Measurements from ENCODE around the gene RASSF4.

Gene RASSF4, protein sequence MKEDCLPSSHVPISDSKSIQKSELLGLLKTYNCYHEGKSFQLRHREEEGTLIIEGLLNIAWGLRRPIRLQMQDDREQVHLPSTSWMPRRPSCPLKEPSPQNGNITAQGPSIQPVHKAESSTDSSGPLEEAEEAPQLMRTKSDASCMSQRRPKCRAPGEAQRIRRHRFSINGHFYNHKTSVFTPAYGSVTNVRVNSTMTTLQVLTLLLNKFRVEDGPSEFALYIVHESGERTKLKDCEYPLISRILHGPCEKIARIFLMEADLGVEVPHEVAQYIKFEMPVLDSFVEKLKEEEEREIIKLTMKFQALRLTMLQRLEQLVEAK

DNA sequence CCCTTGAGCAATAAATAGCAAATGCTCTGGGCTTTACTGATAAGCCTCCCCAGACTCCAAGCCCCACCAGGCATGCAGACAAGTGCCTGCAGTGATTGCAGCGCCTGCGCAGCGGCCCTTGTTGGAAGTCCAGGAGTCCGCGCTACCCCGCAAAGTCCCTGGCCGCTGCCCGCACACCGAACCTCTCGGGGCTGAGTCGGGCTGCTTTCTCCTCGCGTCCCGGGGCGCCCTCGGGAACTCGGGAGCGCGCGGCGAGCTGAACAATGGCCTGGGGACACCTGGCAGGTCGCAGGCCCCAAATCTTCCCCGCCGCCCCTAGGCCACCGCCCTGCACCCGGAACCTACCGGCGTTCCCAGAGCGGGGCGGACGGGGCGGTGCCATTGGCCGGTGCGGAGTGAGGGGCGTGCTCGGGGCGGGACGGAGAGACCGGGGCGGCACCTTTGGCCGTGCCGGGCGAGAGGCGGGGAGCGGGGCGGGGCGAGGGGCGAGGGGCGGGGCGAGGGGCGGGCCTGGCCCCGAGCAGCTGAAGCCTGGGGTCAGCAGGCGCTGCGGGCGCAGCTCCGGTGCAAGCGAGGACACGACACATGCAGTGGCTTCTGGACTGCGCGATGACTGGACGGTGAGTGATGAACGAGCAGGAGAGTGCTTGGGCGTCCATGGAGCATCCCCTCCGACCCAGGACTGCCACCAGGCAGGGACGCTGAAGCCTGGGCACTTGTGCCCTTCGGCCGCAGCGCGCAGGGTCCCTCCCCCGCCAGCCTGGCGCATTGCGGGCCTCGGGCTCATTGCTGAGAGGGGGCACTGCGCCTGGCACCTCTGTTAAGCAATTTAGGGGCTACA lies at the start of gene RASSF4:
TSS of gene RASSF4 (plus strand) at position 556 of the 841 bp plus-strand sequence. CDS start 10,401 bp downstream, outside the sequence.
- DNase-seq, result peak; percentile 54

DNA sequence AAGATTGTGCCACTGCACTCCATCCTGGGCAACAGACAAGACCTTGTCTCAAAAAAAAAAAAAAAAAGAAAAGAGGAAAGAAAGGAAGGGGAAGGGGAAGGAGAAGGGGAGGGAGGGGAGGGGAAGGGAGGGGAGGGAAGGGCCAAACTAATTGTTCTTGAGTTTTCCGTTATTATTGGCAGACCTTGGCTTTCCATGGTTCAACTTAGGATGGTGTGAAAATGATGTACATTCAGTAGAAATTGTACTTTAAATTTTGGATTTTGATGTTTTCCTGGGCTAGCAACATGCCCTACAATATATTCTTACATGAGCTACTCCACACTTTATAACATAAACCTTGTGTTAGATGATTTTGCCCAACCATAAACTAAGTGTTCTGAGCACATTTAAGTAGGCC lies 49.7 kb upstream of the RASSF4 start:
- DNase-seq, result no peak

DNA sequence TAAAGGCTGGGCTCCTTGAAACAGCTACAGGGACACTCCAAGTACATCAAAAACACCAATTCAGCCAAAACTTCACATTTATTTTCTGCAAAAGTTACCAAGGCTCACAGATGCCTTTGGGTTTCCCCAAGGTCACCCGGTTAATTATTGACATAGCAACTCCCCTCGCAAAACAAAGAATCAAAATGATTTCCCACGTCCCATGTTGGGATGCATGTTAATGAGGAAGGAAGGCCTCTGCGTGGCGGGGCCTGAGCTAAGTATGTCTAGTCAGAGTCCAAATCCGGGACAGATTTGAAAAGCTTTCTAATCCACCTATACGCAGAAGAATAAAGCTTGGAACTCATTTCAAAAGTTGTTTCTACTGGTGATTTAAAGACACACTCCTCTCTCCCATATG lies 49.0 kb upstream of the RASSF4 start:
- DNase-seq, result no peak

DNA sequence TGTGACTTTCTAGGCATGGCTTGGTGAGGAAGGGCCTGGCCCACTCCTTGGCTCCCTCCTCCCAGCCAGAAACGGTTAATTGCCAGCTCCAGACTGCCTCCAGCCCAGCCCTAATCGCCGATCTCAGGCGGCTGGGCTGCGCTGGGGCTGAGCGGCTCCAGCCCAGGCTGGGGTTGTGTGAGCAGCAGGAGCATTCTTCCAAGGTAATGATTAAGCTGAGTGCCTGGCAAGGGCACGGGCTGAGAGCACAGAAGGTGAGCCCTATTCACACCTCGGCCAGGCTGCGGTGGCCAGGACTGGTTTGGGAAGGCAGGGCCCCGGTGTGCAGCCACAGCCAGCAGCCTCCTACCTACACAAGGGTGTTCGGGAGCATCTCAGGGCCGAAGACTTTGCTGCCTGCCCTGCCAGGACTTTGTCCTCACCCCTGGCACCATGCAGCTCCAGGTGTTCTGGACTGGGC lies 48.5 kb upstream of the RASSF4 start, which contains the start of gene TMEM72:
TSS of gene TMEM72 (plus strand) at position 257 of the 460 bp plus-strand sequence. CDS start at position 433, 176 bp downstream.
- no peak for DNase-seq

DNA sequence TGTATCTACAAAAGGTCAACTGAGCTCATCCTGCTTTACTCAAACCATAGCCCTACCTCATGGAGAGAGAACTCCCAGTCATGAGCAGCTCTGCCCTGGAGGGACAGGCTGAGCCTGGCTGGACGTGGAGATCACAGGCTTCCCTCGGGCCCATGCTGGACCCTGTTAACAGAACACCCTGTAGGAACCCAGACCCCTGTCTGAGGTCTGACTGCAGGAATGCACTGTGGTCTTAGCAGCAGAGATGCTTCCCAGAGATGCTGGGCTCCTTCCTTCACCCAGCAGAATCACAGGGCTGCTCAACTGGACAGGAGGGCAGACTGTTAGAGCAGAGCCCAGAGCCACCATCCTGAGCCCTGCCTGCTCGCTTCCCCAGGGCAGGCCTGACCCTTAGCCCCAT lies 47.7 kb upstream of the RASSF4 start:
- DNase-seq, result no peak

DNA sequence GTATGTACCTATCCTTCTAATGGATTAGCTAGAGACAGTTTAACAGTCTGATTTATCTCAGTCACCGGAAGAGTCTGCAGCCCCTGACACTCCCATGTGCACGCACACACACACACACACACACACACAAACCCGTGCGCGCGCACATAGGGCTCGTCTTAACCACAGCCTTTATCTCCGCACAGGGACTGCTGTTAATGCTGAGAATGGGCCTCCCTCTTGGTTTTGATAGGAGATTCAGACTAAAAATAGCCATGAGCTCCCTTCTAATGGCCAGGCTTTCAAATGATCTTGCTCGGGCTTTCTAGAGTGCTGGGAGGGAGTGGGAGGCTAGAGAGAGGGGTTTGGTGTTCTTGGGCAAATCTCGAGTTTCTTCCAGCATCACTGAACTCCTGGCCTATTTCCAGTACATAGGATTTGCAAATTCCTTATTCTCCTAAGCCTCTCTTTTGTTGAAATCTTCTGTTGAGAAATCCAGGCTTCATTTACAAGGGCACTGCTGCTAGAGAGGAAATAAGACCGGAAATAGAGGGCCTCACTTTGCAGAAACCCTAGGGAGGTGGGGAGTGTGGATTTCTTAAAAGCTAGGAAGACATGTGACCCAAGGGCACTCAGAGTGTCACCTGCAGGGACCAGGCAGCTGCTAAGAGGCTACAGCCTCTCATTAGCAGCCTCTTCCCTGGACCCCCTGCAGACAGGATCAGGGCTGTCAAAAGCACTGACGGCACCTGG lies 46.1 kb upstream of the RASSF4 start:
- no peak for DNase-seq

DNA sequence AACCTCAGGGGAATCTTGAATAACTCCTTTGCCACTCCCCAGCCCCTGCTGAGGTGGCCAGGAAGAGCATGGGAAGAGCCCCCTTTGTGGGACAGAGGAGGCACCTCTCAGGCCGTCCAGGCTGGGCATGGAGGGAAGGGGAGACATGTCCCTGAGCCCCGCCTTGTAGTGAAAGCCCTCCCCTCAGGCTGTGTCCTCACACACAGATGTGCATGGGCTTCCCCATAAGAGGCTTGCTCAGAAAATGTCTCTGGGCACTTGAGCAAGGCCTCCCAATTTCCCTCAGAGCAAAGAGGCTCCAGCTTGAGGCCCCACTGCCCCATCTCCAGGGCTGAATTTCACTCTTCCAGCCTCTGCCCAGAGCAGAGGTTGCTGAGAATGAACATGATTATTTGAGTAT lies 44.7 kb upstream of the RASSF4 start:
- DNase-seq, result no peak

DNA sequence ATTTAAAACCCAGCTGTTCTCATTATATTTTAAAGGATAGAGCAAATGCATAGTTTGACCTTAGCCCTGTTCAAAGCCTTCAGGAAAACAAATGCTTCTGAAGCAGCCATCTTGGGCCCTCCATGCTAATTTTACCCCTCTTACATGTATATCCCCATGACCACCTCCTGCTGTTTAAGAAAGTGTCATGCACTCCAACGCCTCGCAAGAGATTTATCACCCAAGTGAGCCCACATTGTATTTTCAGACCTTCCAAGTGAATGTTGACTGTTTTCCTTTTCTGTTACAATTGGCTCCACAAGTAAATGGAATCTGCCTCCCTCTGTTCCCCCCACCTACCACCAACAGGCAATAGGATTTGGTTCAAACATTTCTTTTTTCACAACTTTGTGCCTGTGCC lies 43.2 kb upstream of the RASSF4 start:
- DNase-seq, result no peak

DNA sequence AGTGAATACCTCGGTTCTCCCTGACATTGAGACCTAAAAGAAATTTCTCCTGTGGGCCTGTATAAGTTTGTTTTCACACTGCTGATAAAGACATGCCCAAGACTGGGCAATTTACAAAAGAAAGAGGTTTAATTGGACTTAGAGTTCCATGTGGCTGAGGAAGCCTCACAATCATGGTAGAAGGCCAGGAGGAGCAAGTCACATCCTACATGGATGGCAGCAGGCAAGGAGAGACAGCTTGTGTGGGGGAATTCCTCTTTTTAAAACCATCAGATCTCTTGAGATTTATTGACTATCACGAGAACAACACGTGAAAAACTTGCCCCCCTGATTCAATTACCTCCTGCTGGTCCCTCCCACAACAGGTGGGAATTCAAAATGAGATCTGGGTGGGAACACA lies 41.8 kb upstream of the RASSF4 start:
- DNase-seq, result no peak

DNA sequence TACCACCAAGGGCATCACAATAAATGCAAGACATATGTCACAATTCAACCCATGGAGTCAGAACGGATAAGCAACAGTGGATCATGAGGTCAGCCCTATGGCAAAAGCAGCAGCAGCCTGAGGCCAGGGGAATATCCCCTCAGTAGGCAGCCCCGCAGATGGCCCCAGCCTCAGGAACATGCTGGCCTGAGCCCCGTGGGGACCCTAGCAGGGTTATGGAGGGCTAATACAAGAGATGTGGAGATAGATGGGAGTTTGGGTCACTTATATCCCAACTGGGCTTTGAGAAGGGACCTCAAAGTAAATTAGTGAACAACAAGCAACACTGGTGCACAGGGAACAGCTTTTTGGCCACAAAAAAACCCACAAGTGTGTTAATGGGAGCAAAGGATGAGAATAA lies 39.4 kb upstream of the RASSF4 start:
- DNase-seq, result no peak

DNA sequence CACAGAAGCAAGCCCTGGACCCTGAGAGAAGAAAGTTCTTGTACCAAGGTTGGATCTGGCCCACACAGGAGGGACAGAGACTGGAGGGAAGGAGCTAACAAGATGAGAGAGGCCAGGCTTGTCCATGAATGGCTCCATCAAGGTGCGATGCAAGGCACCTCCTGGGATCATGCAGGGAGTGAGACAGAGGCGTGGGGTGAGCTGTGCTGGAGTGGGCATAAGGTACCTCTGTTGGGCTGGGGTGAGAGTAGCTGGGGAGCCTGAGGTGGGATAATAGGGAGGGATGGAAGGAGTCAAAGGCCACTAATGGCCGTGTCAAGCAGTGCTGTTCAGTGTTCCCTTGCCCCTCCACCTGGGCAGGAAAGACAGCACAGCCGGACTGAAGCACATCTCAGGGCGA lies 38.5 kb upstream of the RASSF4 start:
- DNase-seq, result no peak

DNA sequence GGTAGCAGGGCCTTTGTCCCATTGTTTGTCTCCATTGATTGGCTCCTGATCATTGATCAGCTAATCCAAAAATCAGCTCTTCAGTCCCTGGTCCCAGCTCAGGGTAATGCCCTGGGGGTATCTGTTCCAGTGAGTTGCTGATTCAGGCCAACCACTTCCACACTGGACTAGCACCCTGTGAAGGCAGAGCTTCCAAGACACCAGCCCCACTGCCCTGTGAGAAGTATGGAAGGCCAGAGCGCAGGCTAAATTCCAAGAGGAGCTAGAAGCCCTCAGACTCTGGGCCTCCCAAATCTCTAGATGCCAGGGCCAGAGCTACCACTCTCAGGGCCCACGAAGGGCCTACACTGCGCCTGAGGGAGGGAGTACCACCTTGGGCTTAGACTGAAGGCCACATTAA lies 38.1 kb upstream of the RASSF4 start:
- no peak for DNase-seq

DNA sequence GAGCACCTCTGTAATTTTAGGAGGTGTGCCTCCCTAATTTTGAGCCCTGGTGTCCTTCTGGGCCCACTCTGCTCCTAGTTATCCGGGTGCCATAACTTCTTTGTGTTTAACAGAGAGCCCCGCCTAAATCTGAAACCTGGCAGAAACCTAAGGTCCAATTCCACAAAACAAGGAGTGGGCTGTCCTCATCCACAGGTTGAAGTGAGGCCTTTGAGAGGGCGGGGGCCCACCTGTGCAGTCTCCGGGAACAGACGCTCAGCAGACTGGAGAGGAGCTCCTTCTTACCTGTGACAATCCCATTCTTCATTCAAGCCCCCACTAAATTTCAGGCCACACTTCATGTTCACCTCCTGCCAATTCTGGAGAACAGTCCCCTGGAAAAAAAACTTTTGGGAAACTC lies 37.6 kb upstream of the RASSF4 start:
- no peak for DNase-seq

DNA sequence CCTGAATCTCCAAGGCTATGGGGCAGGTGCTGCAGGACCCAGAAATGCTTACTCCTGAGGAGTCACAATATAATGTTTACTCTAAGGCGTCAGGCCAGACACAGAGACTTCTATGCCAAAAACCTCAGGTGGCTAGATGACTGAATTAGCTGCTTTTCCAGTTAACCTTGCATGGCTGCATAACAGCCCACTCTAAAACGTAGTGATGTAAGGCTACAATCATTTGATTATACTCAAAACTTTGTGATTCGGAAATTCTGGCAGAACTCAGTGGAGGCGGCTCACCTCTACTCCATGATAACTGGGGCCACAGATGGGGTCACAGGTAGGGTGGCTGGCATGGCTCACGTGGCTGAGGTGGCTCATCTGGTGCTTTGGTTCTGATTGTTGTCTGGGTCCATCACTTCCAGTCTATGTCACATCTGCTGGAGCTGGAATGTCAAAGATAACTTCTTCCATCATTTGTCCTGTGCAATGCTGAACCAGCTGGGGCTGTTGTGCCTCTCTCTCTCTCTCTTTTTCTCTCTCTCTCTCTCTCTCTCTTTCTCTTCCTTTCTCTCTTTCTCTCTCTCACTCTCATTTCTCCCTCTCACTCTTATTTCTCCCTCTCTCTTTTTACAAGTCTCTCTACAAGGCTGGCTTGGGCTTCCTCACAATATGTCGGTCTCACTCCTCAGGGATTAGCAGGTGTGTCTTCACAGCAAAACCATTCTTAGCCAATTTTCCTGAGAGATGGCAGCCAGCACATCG lies 36.6 kb upstream of the RASSF4 start:
- no peak for DNase-seq

DNA sequence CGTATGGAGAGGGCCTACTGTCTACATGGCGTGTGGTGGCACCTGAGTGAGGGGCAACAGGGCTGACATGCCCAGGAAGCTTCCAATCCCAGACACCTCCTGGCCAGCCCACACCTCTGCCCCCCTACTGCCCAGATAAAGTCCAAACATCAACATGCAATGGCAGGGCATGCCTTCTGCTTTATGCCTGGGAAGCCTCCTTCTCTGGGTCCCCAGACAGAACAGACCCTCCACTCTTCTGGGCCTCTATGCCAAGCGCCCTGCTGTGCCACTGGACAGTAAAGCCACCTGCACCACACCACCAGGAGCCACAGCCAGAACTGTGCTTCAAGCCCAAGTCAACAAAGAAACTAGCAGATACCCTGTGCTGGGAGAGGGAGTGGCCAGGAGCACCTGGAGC lies 36.0 kb upstream of the RASSF4 start:
- DNase-seq, result no peak

DNA sequence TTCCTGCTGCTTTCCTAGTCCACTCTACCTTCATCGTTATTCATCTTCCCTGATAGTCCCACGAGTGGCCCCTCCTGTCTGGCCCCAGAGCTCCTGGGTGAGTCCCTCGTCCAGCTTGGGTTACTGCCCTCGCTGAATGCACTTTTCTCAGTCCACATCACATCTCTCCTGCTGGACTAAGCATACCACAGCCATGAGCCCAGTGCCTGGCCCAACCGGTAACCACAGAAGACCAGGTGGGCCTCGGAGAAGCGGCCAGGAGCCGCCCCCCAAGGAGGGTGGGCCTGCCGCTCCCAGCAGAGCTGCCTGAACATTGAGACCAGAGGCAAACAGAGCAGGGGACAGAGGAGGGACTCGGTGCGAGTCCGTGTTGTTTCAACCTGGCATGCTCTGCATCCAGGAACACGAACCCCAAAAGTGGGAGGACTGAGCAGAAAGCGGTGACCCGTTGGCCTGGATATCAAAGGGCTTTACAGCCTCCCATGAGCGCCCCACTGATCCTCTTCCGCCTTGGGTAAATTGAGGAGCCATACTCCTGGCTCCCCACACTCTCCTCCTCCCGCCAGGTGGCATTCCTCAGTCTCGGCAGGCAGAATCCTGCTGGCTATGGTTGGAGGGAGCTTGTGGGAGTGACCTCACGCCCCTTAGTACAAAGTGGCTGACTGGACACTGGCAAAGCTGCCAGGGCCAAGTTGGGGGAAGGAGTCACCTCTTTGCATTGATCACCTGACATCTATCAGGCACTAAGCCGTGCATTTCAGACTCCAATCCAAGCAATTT lies 35.2 kb upstream of the RASSF4 start:
- DNase-seq, result no peak

DNA sequence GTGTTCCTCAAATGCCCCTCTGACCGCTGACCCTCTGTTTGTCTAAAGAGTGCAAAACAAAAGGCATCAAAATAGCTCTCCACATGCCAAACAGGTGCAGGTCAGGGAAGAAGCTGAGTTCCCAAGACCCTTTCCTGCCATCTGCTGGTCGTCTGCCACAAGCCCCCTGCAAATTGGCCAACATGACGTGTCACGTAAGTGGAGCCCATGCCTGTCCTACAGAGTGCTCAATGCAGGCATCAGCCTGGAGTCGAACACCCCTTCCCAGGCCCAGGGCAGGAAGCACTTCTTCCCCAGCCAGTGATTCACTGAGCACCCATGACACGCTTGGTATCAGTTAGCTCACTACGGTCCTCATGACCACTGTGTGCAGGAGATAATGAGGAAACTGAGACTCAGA lies 34.4 kb upstream of the RASSF4 start:
- no peak for DNase-seq

DNA sequence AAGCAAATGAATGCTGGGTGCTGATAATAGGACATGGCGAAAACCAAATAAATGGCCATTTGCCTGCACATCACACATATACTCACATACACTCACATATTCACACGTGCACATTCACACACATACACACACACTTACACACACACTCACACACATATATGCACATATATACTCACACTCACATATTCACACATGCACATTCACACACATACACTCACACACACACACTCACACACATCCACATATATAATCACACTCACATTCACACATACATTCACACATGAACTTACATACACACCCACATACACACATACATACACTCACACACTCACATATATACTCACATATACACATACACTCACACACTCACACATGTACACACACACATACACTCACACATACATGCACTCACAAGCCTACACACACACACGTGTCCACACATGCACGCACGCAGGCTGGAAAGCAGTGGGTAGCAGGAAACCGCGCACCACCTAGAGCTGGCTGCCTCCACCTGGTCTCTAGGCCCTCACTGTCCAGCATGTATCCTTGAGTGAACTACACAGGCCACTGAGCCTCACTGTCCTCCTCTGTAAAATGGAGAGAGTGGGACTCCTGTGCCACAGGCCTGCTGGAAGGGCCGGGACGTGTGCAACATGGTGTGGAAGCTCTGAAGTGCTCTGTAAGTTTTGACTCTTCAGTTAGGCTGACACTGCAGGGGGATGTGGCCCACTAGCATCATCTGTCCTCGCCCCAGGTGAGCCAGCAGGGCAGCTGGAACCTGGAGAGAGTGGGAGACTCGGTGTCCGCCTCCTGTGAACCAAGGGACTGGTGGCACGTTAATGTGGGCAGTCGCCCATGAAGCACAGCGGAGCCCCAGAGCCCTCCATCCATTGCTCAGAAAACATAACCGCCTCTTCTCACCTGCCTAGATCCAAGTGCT lies 33.5 kb upstream of the RASSF4 start:
- DNase-seq, result no peak

DNA sequence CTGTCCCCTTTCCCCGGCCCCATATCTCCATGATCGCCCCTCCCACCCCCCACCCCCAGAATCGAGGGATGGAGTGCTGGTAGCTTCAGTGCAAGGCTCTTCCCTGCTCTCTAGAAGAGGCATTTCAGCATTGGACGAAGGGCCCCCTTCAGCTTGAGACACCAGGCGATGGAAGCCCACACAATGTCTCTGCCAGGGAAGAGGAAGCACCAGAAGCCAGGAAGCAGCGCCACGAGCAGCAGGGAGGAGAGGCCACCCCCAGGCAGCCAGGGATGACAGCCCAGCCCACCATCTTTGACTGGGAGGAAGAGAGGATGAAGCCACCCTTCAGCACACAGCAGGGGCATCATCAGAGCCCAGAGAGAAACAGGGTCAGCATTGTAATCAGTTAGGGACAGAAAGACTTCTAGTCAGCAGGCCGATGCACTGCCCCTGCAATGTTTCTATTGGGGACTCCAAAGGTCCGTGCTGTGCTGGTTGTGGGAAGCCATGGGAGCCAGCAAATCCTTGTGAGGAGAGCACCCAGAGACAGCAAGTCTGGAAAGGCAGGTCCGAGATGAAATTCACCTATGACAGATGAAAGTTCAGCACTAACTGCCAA lies 32.8 kb upstream of the RASSF4 start:
- DNase-seq, result no peak

DNA sequence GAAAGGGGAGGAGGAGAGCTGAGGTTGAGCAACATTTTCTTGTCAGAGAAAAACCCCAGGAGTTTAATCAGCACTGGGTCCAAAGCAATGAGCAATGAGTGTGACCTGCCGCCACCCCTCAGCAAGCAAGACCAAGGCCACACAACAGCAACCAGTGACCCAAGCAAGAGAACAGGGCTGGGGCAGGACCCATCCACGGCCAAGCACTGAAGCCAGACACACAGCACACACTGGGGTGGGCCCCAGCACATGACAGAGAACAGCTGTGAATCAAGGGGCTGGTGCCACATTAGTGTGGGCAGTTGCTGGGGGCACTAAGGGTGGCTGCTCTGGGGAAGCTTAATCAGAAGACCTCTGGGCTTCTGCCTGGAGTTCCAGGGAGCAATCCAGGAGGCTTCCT lies 32.2 kb upstream of the RASSF4 start:
- no peak for DNase-seq

All from NCI-H748 treated with DMSO at 0.1 percent for 48 hours (cell line).